ENCODE results near the gene XYLB.

DNA sequence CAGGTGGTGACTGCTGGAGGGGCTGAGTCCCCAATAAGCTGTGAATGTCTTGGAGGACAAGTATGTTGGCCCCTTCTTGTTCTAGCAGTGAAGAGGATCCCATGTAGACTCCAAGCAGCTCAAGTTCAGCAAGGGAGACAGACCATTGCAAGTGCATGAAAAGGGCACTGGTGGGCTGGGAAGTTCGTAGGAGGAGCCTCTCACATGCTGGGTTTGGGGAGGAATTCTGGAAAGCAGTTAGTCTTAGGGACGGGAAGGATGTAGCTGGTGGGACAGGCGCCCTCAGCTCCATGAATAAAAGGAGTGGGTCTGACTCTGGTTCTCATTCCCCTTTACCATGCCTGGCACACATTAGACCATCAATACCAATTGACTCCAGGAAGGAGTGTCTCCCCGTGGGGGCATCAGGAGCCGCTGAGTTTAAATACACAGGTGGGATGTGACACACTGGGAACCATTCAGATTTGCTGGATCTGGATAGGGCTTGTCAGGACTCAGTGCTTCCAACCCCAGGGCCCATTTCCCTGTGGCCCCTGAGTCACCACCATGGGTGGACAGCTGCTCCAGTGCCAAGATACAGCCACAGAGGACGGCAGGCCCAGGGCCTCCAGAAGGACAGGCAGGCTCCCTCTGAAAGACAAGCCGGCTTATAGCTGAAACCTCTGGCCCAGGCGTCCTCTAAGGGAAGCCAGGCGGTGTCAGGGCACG lies 552 bp upstream of the XYLB start:
- TF ChIP-seq TARDBP (IDR thresholded peaks at IDR 0.05): no peak
- no peak for TF ChIP-seq FOXK2 (IDR thresholded peaks at IDR 0.05)
- TF ChIP-seq ELF4 (IDR thresholded peaks at IDR 0.05): no peak
- no peak for TF ChIP-seq SP1 (IDR thresholded peaks at IDR 0.05)

All from HEK293T (cell line).